ENCODE results near the gene RFPL1.

DNA sequence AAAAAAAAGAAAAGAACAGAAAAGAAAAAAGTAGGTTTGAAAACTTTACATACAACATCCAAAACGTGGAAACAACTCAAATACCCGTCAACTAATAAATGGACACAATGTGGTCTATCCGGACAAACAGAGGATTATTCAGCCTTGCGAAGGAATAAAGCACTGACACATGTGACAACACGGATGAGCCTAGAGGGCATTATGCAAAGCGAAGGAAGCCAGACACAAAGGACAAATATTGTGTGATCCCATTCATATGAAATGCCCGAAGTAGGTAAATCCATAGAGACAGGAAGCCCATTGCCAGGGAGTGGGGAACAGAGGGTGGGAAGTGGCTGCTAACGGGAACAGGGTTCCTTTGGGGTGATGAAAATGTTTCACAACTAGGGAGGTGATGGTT, 11.8 kb downstream of the RFPL1 start:
- TF ChIP-seq, protein P1, sequence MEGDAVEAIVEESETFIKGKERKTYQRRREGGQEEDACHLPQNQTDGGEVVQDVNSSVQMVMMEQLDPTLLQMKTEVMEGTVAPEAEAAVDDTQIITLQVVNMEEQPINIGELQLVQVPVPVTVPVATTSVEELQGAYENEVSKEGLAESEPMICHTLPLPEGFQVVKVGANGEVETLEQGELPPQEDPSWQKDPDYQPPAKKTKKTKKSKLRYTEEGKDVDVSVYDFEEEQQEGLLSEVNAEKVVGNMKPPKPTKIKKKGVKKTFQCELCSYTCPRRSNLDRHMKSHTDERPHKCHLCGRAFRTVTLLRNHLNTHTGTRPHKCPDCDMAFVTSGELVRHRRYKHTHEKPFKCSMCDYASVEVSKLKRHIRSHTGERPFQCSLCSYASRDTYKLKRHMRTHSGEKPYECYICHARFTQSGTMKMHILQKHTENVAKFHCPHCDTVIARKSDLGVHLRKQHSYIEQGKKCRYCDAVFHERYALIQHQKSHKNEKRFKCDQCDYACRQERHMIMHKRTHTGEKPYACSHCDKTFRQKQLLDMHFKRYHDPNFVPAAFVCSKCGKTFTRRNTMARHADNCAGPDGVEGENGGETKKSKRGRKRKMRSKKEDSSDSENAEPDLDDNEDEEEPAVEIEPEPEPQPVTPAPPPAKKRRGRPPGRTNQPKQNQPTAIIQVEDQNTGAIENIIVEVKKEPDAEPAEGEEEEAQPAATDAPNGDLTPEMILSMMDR (conservative IDR thresholded peaks at IDR 0.05) = no peak
- TF ChIP-seq ZFX (IDR thresholded peaks at IDR 0.05) = no peak

All from C4-2B (cell line).